ENCODE data around the gene FBXL4.

Gene FBXL4

GRCh38 chr6:98842342-98843180 is 105.2 kb downstream of the FBXL4 start:
- no peak for TF ChIP-seq CTCF (IDR thresholded peaks at IDR 0.05)
- H3K9me3 ChIP-seq = no peaks in the 10 kb centered on the region
- H3K36me3 ChIP-seq = no peaks in the 10 kb centered on the region
- intact Hi-C loops (cut with DNase I; ENCODE audit: low total_unique reads) = no loop called here
- peaks cover 0 to 33% (median 18%) of the 10 kb centered on the region in 4 donors for H3K4me1 ChIP-seq
- H3K27ac ChIP-seq = no peak overlapping the region
- no peak overlapping the region for H3K4me3 ChIP-seq
- peaks cover 13 to 97% of the 10 kb centered on the region in 2 donors for H3K27me3 ChIP-seq
- no peak for DNase-seq

DNA sequence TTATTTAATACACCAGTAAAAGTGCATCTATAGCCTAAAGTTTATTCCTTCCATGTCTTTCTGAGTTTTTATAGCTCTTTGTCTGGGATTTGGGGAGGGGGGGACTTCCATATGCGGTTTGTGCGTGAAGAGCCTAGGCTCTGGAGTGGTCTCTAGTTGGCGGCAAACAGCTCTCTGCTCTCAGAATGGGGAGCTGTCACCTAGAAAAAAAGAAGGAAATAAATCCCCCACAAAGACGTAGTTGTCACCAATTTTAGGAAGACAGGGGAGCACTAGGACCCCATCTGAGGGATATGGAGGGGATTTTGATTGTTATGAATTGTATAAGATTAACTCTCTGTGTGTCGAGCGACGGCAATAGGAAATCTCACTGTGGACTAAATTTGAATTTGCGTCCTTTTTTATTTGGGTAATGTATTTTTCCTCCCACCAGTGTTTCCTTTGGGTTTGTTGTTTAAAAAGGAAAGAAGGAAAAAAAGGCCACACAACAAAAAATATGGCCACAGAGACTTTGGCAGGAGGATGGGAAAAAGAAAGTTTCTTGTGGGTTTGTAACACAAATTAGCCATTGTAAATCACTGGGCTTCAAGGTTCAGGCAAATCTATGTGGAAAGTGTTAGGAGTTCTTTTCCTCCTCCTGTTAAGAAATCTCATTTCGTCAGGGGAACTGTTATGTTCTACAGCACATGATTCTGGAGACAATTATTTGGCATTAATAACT is 106.0 kb downstream of the FBXL4 start:
- Histone ChIP-seq H3K4me3 (no peak overlapping the region), H3K27ac (no peak overlapping the region), H3K9me3 (no peaks in the 10 kb centered on the region), H3K36me3 (no peaks in the 10 kb centered on the region), H3K4me1 (peaks cover 0 to 32% (median 16%) of the 10 kb centered on the region in 4 donors), H3K27me3 (peaks cover 16 to 97% of the 10 kb centered on the region in 2 donors)
- intact Hi-C loops (cut with DNase I; ENCODE audit: low total_unique reads) = no loop called here
- no peak for DNase-seq
- no peak for TF ChIP-seq CTCF (IDR thresholded peaks at IDR 0.05)

DNA sequence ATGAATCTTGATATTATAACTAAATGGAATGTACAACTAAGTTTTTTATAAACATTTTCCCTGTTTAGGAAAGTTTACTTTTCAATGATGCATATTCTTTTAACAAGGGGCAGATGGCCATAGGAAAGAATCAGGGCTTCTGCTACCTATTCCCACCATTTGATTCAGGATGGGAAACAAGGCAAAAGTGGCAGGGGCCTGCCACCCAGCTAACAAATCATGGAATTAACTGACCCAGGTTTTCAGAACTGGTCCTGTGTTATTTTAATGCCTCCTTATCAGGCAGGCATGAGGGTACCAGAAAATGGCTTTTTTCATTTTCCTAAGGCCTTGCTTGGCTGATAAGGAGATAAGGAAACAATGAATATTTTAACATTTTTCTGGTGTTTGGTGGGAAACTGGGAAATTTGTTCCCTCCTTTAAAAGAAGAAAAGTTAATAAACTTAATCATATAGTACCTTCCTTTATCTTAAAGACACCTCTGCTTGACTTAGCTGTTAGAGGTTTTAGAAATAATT is 106.7 kb downstream of the FBXL4 start:
- DNase-seq = no peak
- Histone ChIP-seq H3K9me3 (no peaks in the 10 kb centered on the region), H3K36me3 (no peaks in the 10 kb centered on the region), H3K4me3 (no peak overlapping the region), H3K4me1 (peaks cover 0 to 35% (median 18%) of the 10 kb centered on the region in 4 donors), H3K27ac (no peak overlapping the region), H3K27me3 (peaks cover 16 to 97% of the 10 kb centered on the region in 2 donors)
- intact Hi-C loops (cut with DNase I; ENCODE audit: low total_unique reads) = no loop called here
- TF ChIP-seq CTCF (IDR thresholded peaks at IDR 0.05) = no peak

GRCh38 chr6:98840385-98840784 is 107.4 kb downstream of the FBXL4 start:
- H3K4me3 ChIP-seq = no peak overlapping the region
- no peaks in the 10 kb centered on the region for H3K9me3 ChIP-seq
- TF ChIP-seq CTCF (IDR thresholded peaks at IDR 0.05) = no peak
- no peaks in the 10 kb centered on the region for H3K36me3 ChIP-seq
- no peak for DNase-seq
- peaks cover 0 to 37% (median 23%) of the 10 kb centered on the region in 4 donors for H3K4me1 ChIP-seq
- H3K27ac ChIP-seq = no peak overlapping the region
- intact Hi-C loops (cut with DNase I; ENCODE audit: low total_unique reads) = no loop called here
- H3K27me3 ChIP-seq = peaks cover 13 to 98% of the 10 kb centered on the region in 2 donors

GRCh38 chr6:98839781-98840361 is 107.9 kb downstream of the FBXL4 start:
- intact Hi-C loops (cut with DNase I; ENCODE audit: low total_unique reads) = no loop called here
- DNase-seq = no peak
- Histone ChIP-seq H3K36me3 (no peaks in the 10 kb centered on the region), H3K27me3 (peaks cover 10 to 97% of the 10 kb centered on the region in 2 donors), H3K4me1 (peaks cover 0 to 37% (median 22%) of the 10 kb centered on the region in 4 donors), H3K4me3 (no peak overlapping the region), H3K9me3 (no peaks in the 10 kb centered on the region), H3K27ac (no peak overlapping the region)
- no peak for TF ChIP-seq CTCF (IDR thresholded peaks at IDR 0.05)
